ENCODE measurements around the gene AKT2. TPM values are rescaled to one million over a fixed set of nuclear protein-coding genes. Genes with fewer than 3 reads are reported as not detected.

The AKT2 gene
- total RNA-seq, 1 donor from 2014 or later: 200 TPM

- Mint-ChIP-seq H3K27ac (no peak overlapping the region), H3K4me3 (no peak overlapping the region), H3K36me3 (no peaks in the 10 kb centered on the region), H3K4me1 (peaks cover 12% of the 10 kb centered on the region), H3K9me3 (no peaks in the 10 kb centered on the region), H3K27me3 (ENCODE audit: low read depth) (peaks cover 31% of the 10 kb centered on the region)
- no peak for TF ChIP-seq CTCF (IDR thresholded peaks at IDR 0.05; ENCODE audit: unreplicated experiment)
- no peak for DNase-seq (ENCODE audit: low spot score in 2 of 2, unreplicated experiment in 2 of 2)
Observed at GRCh38 chr19:40228346-40228745, 56.8 kb downstream of the AKT2 start.

GRCh38 chr19:40225440-40226305, 59.5 kb downstream of the AKT2 start:
- Mint-ChIP-seq H3K4me1 (peaks cover 2% of the 10 kb centered on the region), H3K36me3 (no peaks in the 10 kb centered on the region), H3K9me3 (peaks cover 5% of the 10 kb centered on the region), H3K4me3 (no peak overlapping the region), H3K27ac (peak overlapping the region; percentile 1), H3K27me3 (ENCODE audit: low read depth) (peaks cover 49% of the 10 kb centered on the region)
- DNase-seq (ENCODE audit: low spot score in 2 of 2, unreplicated experiment in 2 of 2): no peak
- no peak for TF ChIP-seq CTCF (IDR thresholded peaks at IDR 0.05; ENCODE audit: unreplicated experiment)

GRCh38 chr19:40224342-40225150, 60.6 kb downstream of the AKT2 start:
- no peak overlapping the region for H3K27ac Mint-ChIP-seq
- peaks cover 5% of the 10 kb centered on the region for H3K9me3 Mint-ChIP-seq
- TF ChIP-seq CTCF (IDR thresholded peaks at IDR 0.05; ENCODE audit: unreplicated experiment): no peak
- H3K36me3 Mint-ChIP-seq: no peaks in the 10 kb centered on the region
- H3K4me3 Mint-ChIP-seq: no peak overlapping the region
- no peak for DNase-seq (ENCODE audit: low spot score in 2 of 2, unreplicated experiment in 2 of 2)
- peaks cover 61% of the 10 kb centered on the region for H3K27me3 Mint-ChIP-seq (ENCODE audit: low read depth)
- peaks cover 2% of the 10 kb centered on the region for H3K4me1 Mint-ChIP-seq

GRCh38 chr19:40223135-40223822, 61.9 kb downstream of the AKT2 start:
- peaks cover 2% of the 10 kb centered on the region for H3K4me1 Mint-ChIP-seq
- H3K27me3 Mint-ChIP-seq (ENCODE audit: low read depth): peaks cover 73% of the 10 kb centered on the region
- no peak for DNase-seq (ENCODE audit: low spot score in 2 of 2, unreplicated experiment in 2 of 2)
- H3K9me3 Mint-ChIP-seq: peaks cover 5% of the 10 kb centered on the region
- no peak for TF ChIP-seq CTCF (IDR thresholded peaks at IDR 0.05; ENCODE audit: unreplicated experiment)
- no peak overlapping the region for H3K27ac Mint-ChIP-seq
- no peak overlapping the region for H3K4me3 Mint-ChIP-seq
- H3K36me3 Mint-ChIP-seq: no peaks in the 10 kb centered on the region

GRCh38 chr19:40221858-40222619, 63.1 kb downstream of the AKT2 start:
- peaks cover 5% of the 10 kb centered on the region for H3K9me3 Mint-ChIP-seq
- H3K4me1 Mint-ChIP-seq: peaks cover 2% of the 10 kb centered on the region
- H3K27me3 Mint-ChIP-seq (ENCODE audit: low read depth): peaks cover 83% of the 10 kb centered on the region
- DNase-seq (ENCODE audit: low spot score in 2 of 2, unreplicated experiment in 2 of 2): peak in 1 of 2 experiments; percentile 71
- H3K36me3 Mint-ChIP-seq: no peaks in the 10 kb centered on the region
- peak; percentile 92 for TF ChIP-seq CTCF (IDR thresholded peaks at IDR 0.05; ENCODE audit: unreplicated experiment)
- no peak overlapping the region for H3K27ac Mint-ChIP-seq
- H3K4me3 Mint-ChIP-seq: no peak overlapping the region
